GM12878 (cell line): ENCODE measurements around the gene COL23A1. TPM values are rescaled to one million over a fixed set of nuclear protein-coding genes. Genes with fewer than 3 reads are reported as not detected.

Experiments
- ATAC-seq: fragments of 200-7000 bp; cut with Tn5 transposase; 3 replicates; pipeline ENCODE4 v1.9.1; 2020; ENCODE audit warnings: mild to moderate bottlenecking, moderate library complexity
- BruUV-seq: library from RNA; stranded (reverse); fragments of 400-500 nt; replicated peaks from 2 replicates; lab custom pipeline; 2021; lab: Mats Ljungman, UMichigan
- CTCF ChIA-PET: fragments of 300-600 bp; sonication (Branson Sonifier 250); formaldehyde crosslinking; extraction: SDS; loops from one replicate; lab custom pipeline; 2021; ENCODE audit warnings: inconsistent platforms; lab: Yijun Ruan, JAX
- POLR2A ChIA-PET: fragments of 350-600 bp; formaldehyde crosslinking; extraction: SDS; loops from one replicate; lab custom pipeline; 2021; ENCODE audit warnings: inconsistent platforms; lab: Charles Lee
- RAD21 ChIA-PET: fragments of 300-600 bp; sonication (Branson Sonifier 250); formaldehyde crosslinking; loops from one replicate; lab custom pipeline; 2023; ENCODE audit warnings: antibody characterized with exemption; ENCODE audit not compliant: unreplicated experiment; lab: Charles Lee
- SMC1A ChIA-PET: fragments of 300-600 bp; sonication (Branson Sonifier 250); formaldehyde crosslinking; loops from one replicate; lab custom pipeline; 2023; ENCODE audit not compliant: unreplicated experiment, uncharacterized antibody; lab: Charles Lee
- DNase-seq: peaks from one replicate; pipeline ENCODE4 v3.0.0-alpha.2; 2011; ENCODE audit warnings: low read depth, low spot score
- FAIRE-seq: peaks from 3 replicates; lab custom pipeline; 2011; peaks lifted over from hg19 to GRCh38; lab: Jason Lieb, UNC
- H2AFZ ChIP-seq: 2 replicates; pipeline ENCODE4 v1.6.0; 2011; ENCODE audit warnings: low read depth, low read length, control low read depth; ENCODE audit not compliant: control insufficient read depth
- H3K27ac ChIP-seq: 2 replicates; pipeline ENCODE4 v1.5.1; 2011; ENCODE audit warnings: control low read depth; ENCODE audit not compliant: control insufficient read depth, insufficient read depth
- H3K27me3 ChIP-seq, 2 experiments: replicated peaks in 1 of 2; 2 replicates each; pipeline versions ENCODE4 v1.6.0 to v1.6.1; 2011; ENCODE audit warnings: low read length in 1 of 2; ENCODE audit not compliant: control insufficient read depth in 2 of 2, insufficient read depth in 2 of 2
- H3K36me3 ChIP-seq, 2 experiments: 2 replicates each; pipeline ENCODE4 v1.5.1; 2011; ENCODE audit warnings: low read length in 1 of 2; ENCODE audit not compliant: control insufficient read depth in 2 of 2, insufficient read depth in 2 of 2
- H3K4me1 ChIP-seq: 2 replicates; pipeline ENCODE4 v1.6.1; 2011; ENCODE audit warnings: mild to moderate bottlenecking, low read length, moderate library complexity, mixed read lengths; ENCODE audit not compliant: control insufficient read depth, insufficient read depth
- H3K4me2 ChIP-seq: 2 replicates; pipeline ENCODE4 v1.6.0; 2011; ENCODE audit warnings: control low read depth; ENCODE audit not compliant: control insufficient read depth, insufficient read depth
- H3K4me3 ChIP-seq: fragments of 200-600 bp; sonication (generic); 2 replicates; pipeline ENCODE4 v1.5.1; 2016
- H3K79me2 ChIP-seq: 2 replicates; pipeline ENCODE4 v1.6.0; 2011; ENCODE audit warnings: low read length; ENCODE audit not compliant: control insufficient read depth, insufficient read depth
- H3K9ac ChIP-seq: 2 replicates; pipeline ENCODE4 v1.8.0; 2011; ENCODE audit warnings: low read length, control low read depth, mixed read lengths; ENCODE audit not compliant: control insufficient read depth, insufficient read depth
- H3K9me3 ChIP-seq: replicated peaks from 3 replicates; pipeline ENCODE4 v1.5.1; 2011; ENCODE audit warnings: mild to moderate bottlenecking, low read length; ENCODE audit not compliant: control insufficient read depth, insufficient read depth
- H4K20me1 ChIP-seq: 2 replicates; pipeline ENCODE4 v1.6.0; 2011; ENCODE audit not compliant: control insufficient read depth, insufficient read depth
- FOS ChIP-seq: IDR thresholded peaks from 3 replicates; pipeline ENCODE4 v1.6.1; 2011; ENCODE audit warnings: borderline replicate concordance; ENCODE audit not compliant: insufficient read length; ENCODE audit errors: extremely low read depth
- NFIC ChIP-seq: IDR thresholded peaks from 2 replicates; pipeline ENCODE4 v1.6.1; 2012; ENCODE audit warnings: low read depth, mild to moderate bottlenecking, inconsistent platforms, low read length, moderate library complexity
- PML ChIP-seq: IDR thresholded peaks from 2 replicates; pipeline ENCODE4 v1.6.1; 2012; ENCODE audit warnings: low read length, inconsistent platforms
- POLR2A ChIP-seq: IDR thresholded peaks from 2 replicates; pipeline ENCODE4 v1.6.1; 2011; ENCODE audit warnings: low read depth, mild to moderate bottlenecking, low read length
- POLR2AphosphoS2 ChIP-seq: IDR thresholded peaks from 2 replicates; pipeline ENCODE4 v1.6.1; 2011; ENCODE audit warnings: low read depth, mild to moderate bottlenecking, low read length, improper control_type of control experiment, moderate library complexity
- SMAD5 ChIP-seq: IDR thresholded peaks from 2 replicates; pipeline ENCODE4 v1.6.1; 2016; ENCODE audit warnings: antibody characterized with exemption, low read depth
- WGBS: methylation state at CpG from one replicate; pipeline ENCODE4 v1.1.6; 2016; ENCODE audit warnings: low lambda C conversion rate; ENCODE audit not compliant: insufficient replicate concordance, insufficient coverage; ENCODE audit errors: missing lambda C conversion rate; 5-methylcytosine and 5-hydroxymethylcytosine counted together
- in situ Hi-C: fragments of 300-500 bp; cut with MboI; formaldehyde crosslinking; loops from 9 replicates; pipeline ENCODE4 v1.14.3; 2018; ENCODE audit warnings: mixed read lengths
- intact Hi-C: fragments of 100-400 bp; cut with micrococcal nuclease; formaldehyde crosslinking; loops from one replicate; pipeline ENCODE4 v1.14.2; 2022; ENCODE audit not compliant: unreplicated experiment
- polyA plus RNA-seq, 11 experiments: library from polyadenylated mRNA; depleted of rRNA in 4 of 11; unstranded in 6 of 11; stranded (reverse) in 5 of 11; fragments of >200 nt; fragmentation: Nextera tagmentation in 4 of 11; fragmentation: Illumina TruSeq in 1 of 11; extraction: Ambion mirVana in 4 of 11; extraction: Trizol in 1 of 11; gene quantifications; 1 replicate in 1 of 11; 2 replicates in 10 of 11; pipeline versions ENCODE4 v1.2.1 to v1.2.3, GENCODE V29; 2011 to 2016; ENCODE audit warnings: inconsistent platforms in 2 of 11, missing spikeins in 2 of 11, low read depth in 1 of 11
- total RNA-seq, 4 experiments: library from RNA; depleted of rRNA in 3 of 4; stranded (reverse); fragments of >200 nt in 3 of 4; fragmentation: Illumina TruSeq in 1 of 4; extraction: Trizol in 1 of 4; gene quantifications; 2 replicates each; pipeline versions ENCODE4 v1.2.1 to v1.2.3, GENCODE V29; 2013 to 2021
- TF ChIP-seq, protein P1 (sequence below): fragments of 450-650 bp; IDR thresholded peaks from 2 replicates; pipeline ENCODE4 v1.6.1; 2016; ENCODE audit warnings: mild to moderate bottlenecking, moderate library complexity, borderline replicate concordance
- TF ChIP-seq, protein P2 (sequence below): fragments of 450-650 bp; IDR thresholded peaks from 2 replicates; pipeline ENCODE4 v1.6.1; 2017; ENCODE audit warnings: low read depth, mild to moderate bottlenecking, moderate library complexity
- TF ChIP-seq, protein P3 (sequence below): IDR thresholded peaks from 2 replicates; pipeline ENCODE4 v1.6.1; 2011; ENCODE audit warnings: borderline replicate concordance, low read depth, mild to moderate bottlenecking, moderate library complexity, low read length; ENCODE audit not compliant: insufficient read depth, poor library complexity, severe bottlenecking

The COL23A1 gene
- total and polyA plus RNA-seq, 10 of the 15 experiments (the other 5 are each of a cell fraction or from before 2014, with no cell fraction given), result 0.03 to 0.83 (median 0.09) TPM; not detected in 5

DNA sequence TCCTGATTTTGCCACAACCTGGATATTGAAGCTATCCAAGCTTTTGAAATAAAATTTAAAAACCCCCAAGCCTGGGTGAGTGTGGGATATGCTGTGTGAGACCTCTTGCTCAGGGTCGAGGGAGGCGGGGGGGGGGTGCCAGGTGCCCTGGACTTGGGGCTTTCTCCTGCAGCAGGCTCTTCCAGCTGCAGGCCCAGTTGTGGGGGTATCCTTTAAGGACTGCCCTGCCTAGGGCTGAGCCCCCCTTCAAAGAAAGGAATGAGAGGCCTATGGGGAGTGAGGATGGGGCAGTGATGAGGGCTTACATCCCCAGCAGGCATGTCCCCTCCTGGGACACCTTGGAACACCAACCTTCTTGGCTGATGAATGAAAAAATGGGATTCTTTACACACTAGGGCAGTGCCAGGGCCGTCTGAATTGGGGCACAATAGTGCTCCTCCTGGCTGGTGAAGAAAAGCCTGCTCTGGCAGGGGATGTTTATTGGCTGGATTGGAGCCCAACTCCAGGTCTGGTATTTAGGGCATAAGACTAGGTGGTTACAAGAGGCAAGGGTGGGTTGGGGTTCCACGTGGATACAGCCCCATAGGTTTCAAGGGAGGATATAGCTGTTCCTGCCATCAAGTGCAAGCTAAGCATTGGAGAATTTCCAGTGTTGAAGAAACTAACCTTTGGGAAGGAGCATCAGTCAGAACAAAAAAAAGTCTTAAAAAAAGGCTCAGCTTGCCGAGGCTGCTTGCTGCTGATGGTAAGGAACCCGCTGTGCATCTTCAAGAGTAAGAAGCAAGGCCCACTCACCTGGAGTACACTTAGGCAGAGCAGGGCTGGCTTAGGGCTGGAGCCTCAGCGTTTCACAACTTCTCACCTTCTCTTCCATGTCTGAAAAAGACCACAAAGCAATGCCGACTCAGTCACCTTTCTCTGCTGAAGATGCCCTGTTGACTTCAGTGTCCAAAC is 378.8 kb downstream of the COL23A1 start:
- FAIRE-seq, result no peak
- POLR2A ChIA-PET, result interaction anchor here (2.0 kb wide), 1 partner anchor 21 kb away, joined by 4 read pairs; the partner anchor contains the start of gene PHYKPL
- peaks cover 10% of the 10 kb centered on the region for H3K4me1 ChIP-seq
- in situ Hi-C loops, result no loop called here
- H4K20me1 ChIP-seq, result peaks cover 15% of the 10 kb centered on the region
- no peaks in the 10 kb centered on the region for H3K27me3 ChIP-seq
- ATAC-seq, result no peak
- H2AFZ ChIP-seq, result no peak overlapping the region
- no peak overlapping the region for H3K27ac ChIP-seq
- H3K79me2 ChIP-seq, result peaks cover 36% of the 10 kb centered on the region
- TF ChIP-seq SMAD5 (peak; percentile 64; the same call in 1 of the 2 replicates), POLR2A (peak; percentile 33), FOS (no peak), NFIC (0 out of 2 replicates have a peak, but pooled peaks have one; percentile 18), POLR2AphosphoS2 (0 out of 2 replicates have a peak, but pooled peaks have one; percentile 21), PML (0 out of 2 replicates have a peak, but pooled peaks have one; percentile 1)
- TF ChIP-seq, protein P1, sequence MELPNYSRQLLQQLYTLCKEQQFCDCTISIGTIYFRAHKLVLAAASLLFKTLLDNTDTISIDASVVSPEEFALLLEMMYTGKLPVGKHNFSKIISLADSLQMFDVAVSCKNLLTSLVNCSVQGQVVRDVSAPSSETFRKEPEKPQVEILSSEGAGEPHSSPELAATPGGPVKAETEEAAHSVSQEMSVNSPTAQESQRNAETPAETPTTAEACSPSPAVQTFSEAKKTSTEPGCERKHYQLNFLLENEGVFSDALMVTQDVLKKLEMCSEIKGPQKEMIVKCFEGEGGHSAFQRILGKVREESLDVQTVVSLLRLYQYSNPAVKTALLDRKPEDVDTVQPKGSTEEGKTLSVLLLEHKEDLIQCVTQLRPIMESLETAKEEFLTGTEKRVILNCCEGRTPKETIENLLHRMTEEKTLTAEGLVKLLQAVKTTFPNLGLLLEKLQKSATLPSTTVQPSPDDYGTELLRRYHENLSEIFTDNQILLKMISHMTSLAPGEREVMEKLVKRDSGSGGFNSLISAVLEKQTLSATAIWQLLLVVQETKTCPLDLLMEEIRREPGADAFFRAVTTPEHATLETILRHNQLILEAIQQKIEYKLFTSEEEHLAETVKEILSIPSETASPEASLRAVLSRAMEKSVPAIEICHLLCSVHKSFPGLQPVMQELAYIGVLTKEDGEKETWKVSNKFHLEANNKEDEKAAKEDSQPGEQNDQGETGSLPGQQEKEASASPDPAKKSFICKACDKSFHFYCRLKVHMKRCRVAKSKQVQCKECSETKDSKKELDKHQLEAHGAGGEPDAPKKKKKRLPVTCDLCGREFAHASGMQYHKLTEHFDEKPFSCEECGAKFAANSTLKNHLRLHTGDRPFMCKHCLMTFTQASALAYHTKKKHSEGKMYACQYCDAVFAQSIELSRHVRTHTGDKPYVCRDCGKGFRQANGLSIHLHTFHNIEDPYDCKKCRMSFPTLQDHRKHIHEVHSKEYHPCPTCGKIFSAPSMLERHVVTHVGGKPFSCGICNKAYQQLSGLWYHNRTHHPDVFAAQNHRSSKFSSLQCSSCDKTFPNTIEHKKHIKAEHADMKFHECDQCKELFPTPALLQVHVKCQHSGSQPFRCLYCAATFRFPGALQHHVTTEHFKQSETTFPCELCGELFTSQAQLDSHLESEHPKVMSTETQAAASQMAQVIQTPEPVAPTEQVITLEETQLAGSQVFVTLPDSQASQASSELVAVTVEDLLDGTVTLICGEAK, result no peak
- TF ChIP-seq, protein P2, sequence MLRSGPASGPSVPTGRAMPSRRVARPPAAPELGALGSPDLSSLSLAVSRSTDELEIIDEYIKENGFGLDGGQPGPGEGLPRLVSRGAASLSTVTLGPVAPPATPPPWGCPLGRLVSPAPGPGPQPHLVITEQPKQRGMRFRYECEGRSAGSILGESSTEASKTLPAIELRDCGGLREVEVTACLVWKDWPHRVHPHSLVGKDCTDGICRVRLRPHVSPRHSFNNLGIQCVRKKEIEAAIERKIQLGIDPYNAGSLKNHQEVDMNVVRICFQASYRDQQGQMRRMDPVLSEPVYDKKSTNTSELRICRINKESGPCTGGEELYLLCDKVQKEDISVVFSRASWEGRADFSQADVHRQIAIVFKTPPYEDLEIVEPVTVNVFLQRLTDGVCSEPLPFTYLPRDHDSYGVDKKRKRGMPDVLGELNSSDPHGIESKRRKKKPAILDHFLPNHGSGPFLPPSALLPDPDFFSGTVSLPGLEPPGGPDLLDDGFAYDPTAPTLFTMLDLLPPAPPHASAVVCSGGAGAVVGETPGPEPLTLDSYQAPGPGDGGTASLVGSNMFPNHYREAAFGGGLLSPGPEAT, result no peak
- TF ChIP-seq, protein P3, sequence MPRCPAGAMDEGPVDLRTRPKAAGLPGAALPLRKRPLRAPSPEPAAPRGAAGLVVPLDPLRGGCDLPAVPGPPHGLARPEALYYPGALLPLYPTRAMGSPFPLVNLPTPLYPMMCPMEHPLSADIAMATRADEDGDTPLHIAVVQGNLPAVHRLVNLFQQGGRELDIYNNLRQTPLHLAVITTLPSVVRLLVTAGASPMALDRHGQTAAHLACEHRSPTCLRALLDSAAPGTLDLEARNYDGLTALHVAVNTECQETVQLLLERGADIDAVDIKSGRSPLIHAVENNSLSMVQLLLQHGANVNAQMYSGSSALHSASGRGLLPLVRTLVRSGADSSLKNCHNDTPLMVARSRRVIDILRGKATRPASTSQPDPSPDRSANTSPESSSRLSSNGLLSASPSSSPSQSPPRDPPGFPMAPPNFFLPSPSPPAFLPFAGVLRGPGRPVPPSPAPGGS, result peak; percentile 11
- TF ChIP-seq, all 136 proteins: peak for 6
- peaks cover 60 to 61% of the 10 kb centered on the region in 2 experiments for H3K36me3 ChIP-seq
- no TSS peak for BruUV-seq
- no peak overlapping the region for H3K4me2 ChIP-seq
- intact Hi-C loops, result no loop called here
- H3K9me3 ChIP-seq, result no peaks in the 10 kb centered on the region
- 46% methylated on average over 8 of the region's 8 CpGs for WGBS
- no peak overlapping the region for H3K4me3 ChIP-seq
- ChIA-PET RAD21 (no interaction called here), SMC1A (no interaction called here), CTCF (no interaction called here)
- no peak for DNase-seq
- H3K9ac ChIP-seq, result no peak overlapping the region
